Right lobe of liver (tissue), 6 donors: ENCODE data around the gene AAK1. TPM values are rescaled to one million over a fixed set of nuclear protein-coding genes. Genes with fewer than 3 reads are reported as not detected.

Experiments used
- ATAC-seq, 4 donors: fragments of 200-7000 bp; cut with Tn5 transposase; one replicate each; pipeline ENCODE4 v1.9.1; 2020; ENCODE audit warnings: mild to moderate bottlenecking in 4 of 4, moderate library complexity in 4 of 4
- DNase-seq, 3 donors: peaks; one replicate each; pipeline ENCODE4 v3.0.0-alpha.2; 2020
- H3K27ac ChIP-seq, 3 donors: fragments of 200-600 bp; one replicate each; pipeline ENCODE4 v1.8.0; 2022
- H3K27me3 ChIP-seq, 2 donors: fragments of 200-600 bp; one replicate each; pipeline ENCODE4 v1.8.0; 2022
- H3K36me3 ChIP-seq, 4 donors: fragments of 200-600 bp; sonication (generic) in 1 of 4; one replicate each; pipeline versions ENCODE4 v1.5.1 to v1.8.0; 2017 to 2022; ENCODE audit warnings: control low read depth in 1 of 4
- H3K4me1 ChIP-seq, 4 donors: fragments of 200-600 bp; sonication (generic) in 1 of 4; one replicate each; pipeline versions ENCODE4 v1.5.1 to v1.8.0; 2017 to 2022; ENCODE audit warnings: control low read depth in 1 of 4
- H3K4me3 ChIP-seq, 3 donors: fragments of 200-600 bp; one replicate each; pipeline ENCODE4 v1.8.0; 2022
- H3K9me3 ChIP-seq, 4 donors: fragments of 200-600 bp; sonication (generic) in 1 of 4; one replicate each; pipeline versions ENCODE4 v1.5.1 to v1.8.0; 2017 to 2022; ENCODE audit warnings: control low read depth in 1 of 4
- POLR2A ChIP-seq: fragments of 450-650 bp; IDR thresholded peaks from one replicate; pipeline ENCODE4 v1.6.1; 2017; ENCODE audit warnings: antibody characterized with exemption, mild to moderate bottlenecking
- WGBS: methylation state at CpG from one replicate; pipeline ENCODE4 v1.1.6; 2018; ENCODE audit warnings: low coverage, low lambda C conversion rate; ENCODE audit not compliant: insufficient coverage; ENCODE audit errors: missing lambda C conversion rate; 5-methylcytosine and 5-hydroxymethylcytosine counted together
- intact Hi-C, 2 donors: fragments of 100-400 bp; cut with DNase I; formaldehyde crosslinking; loops; one replicate each; pipeline versions ENCODE4 v1.11.2 to v1.14.1; 2022
- total RNA-seq, 6 experiments: library from RNA; depleted of rRNA in 2 of 6; stranded (reverse); fragments of >200 nt in 2 of 6; fragmentation: NEBNext Ultra II Directional in 3 of 6; extraction: Animal tissue kit (Norgen Biotek cat#: 25700) in 3 of 6; gene quantifications; one replicate each; pipeline versions ENCODE4 v1.1.0 to v1.2.4, GENCODE V29; 2016 to 2023
- TF ChIP-seq, protein P1 (sequence below), 4 donors: fragments of 200-600 bp in 3 of 4; fragments of 450-650 bp in 1 of 4; IDR thresholded peaks; one replicate each; pipeline versions ENCODE4 v1.5.1 to v1.8.0; 2016 to 2022; ENCODE audit warnings: antibody characterized with exemption in 4 of 4, mild to moderate bottlenecking in 2 of 4
- donor health status: DM: no; HTN: yes; CAD: no.
- donor health status: DM: no; HTN: no; CAD: no.
- donor health status: DM: no; HTN: no; CAD: no.
- donor health status: DM: no; HTN: yes; CAD: no.
- donor health status: DM: no; HTN: yes; CAD: no.

AAK1 gene
- total RNA-seq, 6 experiments from 2014 or later, result 12.7 to 30.5 (median 20.5) TPM

DNA sequence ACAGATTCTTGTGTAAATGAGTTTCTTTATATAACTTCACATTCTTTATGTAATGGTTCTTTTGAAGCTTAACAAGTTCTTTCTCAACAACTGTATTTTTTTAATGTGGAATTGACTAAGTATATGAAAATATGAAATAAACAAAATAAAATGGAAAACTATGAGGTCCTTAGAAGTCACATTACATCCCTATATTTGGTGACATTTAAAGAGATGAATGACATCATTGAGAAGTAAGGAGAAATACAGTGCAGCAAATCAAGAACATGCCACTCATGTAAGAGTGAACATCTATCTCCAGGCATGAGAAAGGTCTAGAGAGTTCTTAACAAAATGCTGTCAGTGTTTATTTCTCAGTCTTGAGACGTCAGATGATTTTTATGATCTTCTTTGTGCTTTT, 39.0 kb upstream of the AAK1 start:
- intact Hi-C loops, result no loop called here
- TF ChIP-seq POLR2A, result no peak
- TF ChIP-seq, protein P1, sequence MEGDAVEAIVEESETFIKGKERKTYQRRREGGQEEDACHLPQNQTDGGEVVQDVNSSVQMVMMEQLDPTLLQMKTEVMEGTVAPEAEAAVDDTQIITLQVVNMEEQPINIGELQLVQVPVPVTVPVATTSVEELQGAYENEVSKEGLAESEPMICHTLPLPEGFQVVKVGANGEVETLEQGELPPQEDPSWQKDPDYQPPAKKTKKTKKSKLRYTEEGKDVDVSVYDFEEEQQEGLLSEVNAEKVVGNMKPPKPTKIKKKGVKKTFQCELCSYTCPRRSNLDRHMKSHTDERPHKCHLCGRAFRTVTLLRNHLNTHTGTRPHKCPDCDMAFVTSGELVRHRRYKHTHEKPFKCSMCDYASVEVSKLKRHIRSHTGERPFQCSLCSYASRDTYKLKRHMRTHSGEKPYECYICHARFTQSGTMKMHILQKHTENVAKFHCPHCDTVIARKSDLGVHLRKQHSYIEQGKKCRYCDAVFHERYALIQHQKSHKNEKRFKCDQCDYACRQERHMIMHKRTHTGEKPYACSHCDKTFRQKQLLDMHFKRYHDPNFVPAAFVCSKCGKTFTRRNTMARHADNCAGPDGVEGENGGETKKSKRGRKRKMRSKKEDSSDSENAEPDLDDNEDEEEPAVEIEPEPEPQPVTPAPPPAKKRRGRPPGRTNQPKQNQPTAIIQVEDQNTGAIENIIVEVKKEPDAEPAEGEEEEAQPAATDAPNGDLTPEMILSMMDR (IDR thresholded peaks at IDR 0.05), result no peak
- no peaks in the 10 kb centered on the region for H3K9me3 ChIP-seq
- ATAC-seq, result no peak
- no peak for DNase-seq
- H3K36me3 ChIP-seq, result no peaks in the 10 kb centered on the region
- no peaks in the 10 kb centered on the region for H3K27me3 ChIP-seq
- no peak overlapping the region for H3K27ac ChIP-seq
- 69% methylated on average over 1 of the region's 1 CpG for WGBS
- no peak overlapping the region for H3K4me3 ChIP-seq
- no peaks in the 10 kb centered on the region for H3K4me1 ChIP-seq

DNA sequence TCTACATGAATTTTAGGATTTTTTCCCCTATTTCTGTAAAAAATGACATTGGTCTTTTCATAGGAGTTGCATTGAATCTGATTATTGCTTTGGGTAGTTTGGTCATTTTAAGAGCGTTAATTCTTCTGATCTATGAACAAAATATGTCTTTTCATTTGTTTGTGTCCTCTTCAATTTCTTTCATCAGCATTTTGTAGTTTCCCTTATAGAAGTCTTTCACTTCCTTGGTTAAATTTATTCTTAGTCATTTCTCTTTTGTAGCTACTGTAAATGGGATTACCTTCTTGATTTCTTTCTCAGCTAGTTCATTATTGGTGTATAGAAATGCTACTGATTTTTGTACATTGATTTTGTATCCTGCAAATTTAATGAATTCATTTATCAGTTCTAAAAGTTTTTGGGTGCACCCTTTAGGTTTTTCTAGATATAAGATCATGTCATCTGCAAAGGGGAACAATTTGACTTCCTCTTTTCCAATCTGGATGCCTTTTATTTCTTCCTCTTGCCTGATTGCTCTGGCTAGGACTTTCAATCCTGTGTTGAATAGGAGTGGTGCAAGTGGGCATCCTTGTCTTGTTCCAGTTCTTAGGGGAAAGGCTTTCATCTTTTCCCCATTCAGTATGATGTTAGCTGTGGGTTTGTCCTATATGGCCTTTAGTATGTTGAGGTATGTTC, 36.6 kb upstream of the AAK1 start:
- H3K4me1 ChIP-seq, result no peaks in the 10 kb centered on the region
- H3K27me3 ChIP-seq, result no peaks in the 10 kb centered on the region
- no peaks in the 10 kb centered on the region for H3K36me3 ChIP-seq
- DNase-seq (no peak), ATAC-seq (no peak)
- no peaks in the 10 kb centered on the region for H3K9me3 ChIP-seq
- H3K4me3 ChIP-seq, result no peak overlapping the region
- intact Hi-C loops, result no loop called here
- no peak overlapping the region for H3K27ac ChIP-seq
- 75% methylated on average over 1 of the region's 1 CpG for WGBS
- TF ChIP-seq, protein P1 (IDR thresholded peaks at IDR 0.05), result no peak
- TF ChIP-seq POLR2A, result no peak

DNA sequence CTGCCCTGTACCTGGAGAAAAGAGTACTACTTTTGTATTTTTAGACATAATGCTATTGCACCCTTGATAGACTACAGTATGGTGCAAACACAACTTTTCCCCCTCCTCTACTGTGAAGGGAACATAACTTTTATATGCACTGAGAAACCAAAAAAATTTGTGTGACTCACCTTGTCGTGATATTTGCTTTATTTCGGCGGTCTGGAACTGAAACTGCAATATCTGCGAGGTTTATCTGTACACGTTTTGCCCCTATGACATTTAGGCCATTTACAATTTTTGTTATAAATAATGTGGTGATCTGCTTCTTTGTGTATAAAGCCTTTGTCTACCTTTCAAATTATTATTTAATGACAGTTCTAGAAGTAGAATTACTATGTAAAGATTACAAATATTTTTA, 34.4 kb upstream of the AAK1 start:
- H3K4me1 ChIP-seq, result peaks cover 0 to 10% (median 0%) of the 10 kb centered on the region in 4 donors
- no peak for TF ChIP-seq POLR2A
- TF ChIP-seq, protein P1 (IDR thresholded peaks at IDR 0.05), result no peak
- H3K4me3 ChIP-seq, result no peak overlapping the region
- WGBS, result 84% methylated on average over 5 of the region's 5 CpGs
- no peaks in the 10 kb centered on the region for H3K27me3 ChIP-seq
- intact Hi-C loops, result no loop called here
- no peak for DNase-seq
- ATAC-seq, result no peak
- no peak overlapping the region for H3K27ac ChIP-seq
- H3K9me3 ChIP-seq, result no peaks in the 10 kb centered on the region
- no peaks in the 10 kb centered on the region for H3K36me3 ChIP-seq

DNA sequence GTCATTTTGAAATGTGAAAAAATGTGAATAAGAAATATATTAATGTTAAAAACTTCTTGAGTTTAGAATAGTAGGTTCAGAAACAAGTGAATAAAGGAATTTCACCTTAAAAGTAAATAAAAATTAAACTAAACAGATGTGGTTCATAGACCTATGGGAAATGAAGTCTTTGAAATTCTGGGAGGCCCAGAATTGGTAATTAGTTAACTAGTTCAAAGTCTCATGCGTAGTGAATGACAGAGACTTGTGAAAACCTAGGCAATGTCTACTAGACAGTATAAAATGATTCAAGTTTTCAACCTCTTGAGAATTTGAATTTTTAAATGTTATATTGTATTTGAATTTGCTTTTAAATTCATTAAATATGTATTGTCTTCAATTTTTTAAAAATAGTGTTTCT, 32.6 kb upstream of the AAK1 start:
- peak in 1 of 4 donors; percentile 16 for ATAC-seq
- H3K36me3 ChIP-seq, result no peaks in the 10 kb centered on the region
- H3K9me3 ChIP-seq, result no peaks in the 10 kb centered on the region
- H3K4me3 ChIP-seq, result no peak overlapping the region
- H3K4me1 ChIP-seq, result peaks cover 0 to 10% (median 0%) of the 10 kb centered on the region in 4 donors
- intact Hi-C loops, result no loop called here
- 73% methylated on average over 1 of the region's 1 CpG for WGBS
- DNase-seq, result no peak
- no peaks in the 10 kb centered on the region for H3K27me3 ChIP-seq
- no peak for TF ChIP-seq POLR2A
- TF ChIP-seq, protein P1 (IDR thresholded peaks at IDR 0.05), result no peak
- peak overlapping the region in 1 of 3 donors; percentile 69 for H3K27ac ChIP-seq
